WTC11 (cell line): Measurements from ENCODE around the gene HAVCR2. TPM values are rescaled to one million over a fixed set of nuclear protein-coding genes. Genes with fewer than 3 reads are reported as not detected.

Experiments used
- ATAC-seq: fragments of 200-7000 bp; cut with Tn5 transposase; 2 replicates; pipeline ENCODE4 v1.10.0; 2021; ENCODE audit warnings: mild to moderate bottlenecking, moderate library complexity
- CTCF ChIA-PET: fragments of 300-600 bp; sonication (Branson Sonifier 250); formaldehyde crosslinking; loops from one replicate; lab custom pipeline; 2021; ENCODE audit warnings: antibody characterized with exemption; lab: Charles Lee
- POLR2A ChIA-PET: fragments of 350-600 bp; sonication (Branson Sonifier 250); formaldehyde crosslinking; loops from one replicate; lab custom pipeline; 2021; ENCODE audit warnings: antibody characterized with exemption; lab: Charles Lee
- DNase-seq: peaks from one replicate; pipeline ENCODE4 v3.0.0; 2021; ENCODE audit warnings: low spot score
- H3K27ac Mint-ChIP-seq: 2 replicates; pipeline ENCODE4 v1.8.0; 2021; ENCODE audit warnings: mixed read lengths
- H3K27me3 Mint-ChIP-seq: 2 replicates; pipeline ENCODE4 v1.8.0; 2021; ENCODE audit warnings: low read depth, mild to moderate bottlenecking, moderate library complexity, mixed read lengths
- H3K36me3 Mint-ChIP-seq: 2 replicates; pipeline ENCODE4 v1.8.0; 2021; ENCODE audit warnings: mixed read lengths
- H3K4me1 Mint-ChIP-seq: 2 replicates; pipeline ENCODE4 v1.8.0; 2022; ENCODE audit warnings: mixed read lengths
- H3K4me3 Mint-ChIP-seq: 2 replicates; pipeline ENCODE4 v1.8.0; 2021; ENCODE audit warnings: mild to moderate bottlenecking, moderate library complexity, mixed read lengths
- H3K9me3 Mint-ChIP-seq: 2 replicates; pipeline ENCODE4 v1.8.0; 2021; ENCODE audit warnings: mixed read lengths
- AFF4 ChIP-seq: sonication (generic); formaldehyde crosslinking; IDR thresholded peaks from 2 replicates; pipeline ENCODE4 v1.8.1; 2023; ENCODE audit warnings: mild to moderate bottlenecking, missing genetic modification reagents, borderline replicate concordance
- ARID4B ChIP-seq: sonication (generic); formaldehyde crosslinking; IDR thresholded peaks from 2 replicates; pipeline ENCODE4 v1.8.0; 2023; ENCODE audit warnings: missing genetic modification reagents, mild to moderate bottlenecking, borderline replicate concordance
- ATF1 ChIP-seq: sonication (generic); formaldehyde crosslinking; IDR thresholded peaks from 2 replicates; pipeline ENCODE4 v1.8.1; 2023; ENCODE audit warnings: mild to moderate bottlenecking, moderate library complexity, missing genetic modification reagents
- CREM ChIP-seq: sonication (generic); formaldehyde crosslinking; IDR thresholded peaks from 2 replicates; pipeline ENCODE4 v1.8.1; 2022; ENCODE audit warnings: mild to moderate bottlenecking, missing genetic modification reagents, moderate library complexity
- ERG ChIP-seq: fragments of 250-450 bp; sonication (Bioruptor Pico); IDR thresholded peaks from 2 replicates; pipeline ENCODE4 v1.8.0; 2021; ENCODE audit warnings: mild to moderate bottlenecking
- ESRRA ChIP-seq: sonication (generic); formaldehyde crosslinking; IDR thresholded peaks from 2 replicates; pipeline ENCODE4 v1.8.1; 2022; ENCODE audit warnings: mild to moderate bottlenecking, missing genetic modification reagents, borderline replicate concordance
- FOXP1 ChIP-seq: sonication (generic); formaldehyde crosslinking; IDR thresholded peaks from 2 replicates; pipeline ENCODE4 v1.8.0; 2022; ENCODE audit warnings: missing genetic modification reagents, mild to moderate bottlenecking, moderate library complexity, borderline replicate concordance
- GTF2I ChIP-seq: fragments of 250-450 bp; sonication (Bioruptor Pico); conservative IDR thresholded peaks from 2 replicates; pipeline ENCODE4 v1.4.0; 2021; ENCODE audit warnings: mild to moderate bottlenecking
- IRF1 ChIP-seq: sonication (generic); formaldehyde crosslinking; IDR thresholded peaks from 2 replicates; pipeline ENCODE4 v1.8.0; 2023; ENCODE audit warnings: missing genetic modification reagents
- JUN ChIP-seq: sonication (generic); formaldehyde crosslinking; IDR thresholded peaks from 2 replicates; pipeline ENCODE4 v1.8.0; 2023; ENCODE audit warnings: mild to moderate bottlenecking, missing genetic modification reagents
- KAT7 ChIP-seq: sonication (generic); formaldehyde crosslinking; IDR thresholded peaks from 2 replicates; pipeline ENCODE4 v1.8.1; 2023; ENCODE audit warnings: missing genetic modification reagents, mild to moderate bottlenecking, borderline replicate concordance
- MLX ChIP-seq: sonication (generic); formaldehyde crosslinking; IDR thresholded peaks from 2 replicates; pipeline ENCODE4 v1.8.1; 2023; ENCODE audit warnings: mild to moderate bottlenecking, missing genetic modification reagents, moderate library complexity
- MYBL2 ChIP-seq: sonication (generic); formaldehyde crosslinking; IDR thresholded peaks from 2 replicates; pipeline ENCODE4 v1.8.1; 2023; ENCODE audit warnings: mild to moderate bottlenecking, moderate library complexity, missing genetic modification reagents
- NFYB ChIP-seq: sonication (generic); formaldehyde crosslinking; conservative IDR thresholded peaks from 2 replicates; pipeline ENCODE4 v1.8.0; 2022; ENCODE audit warnings: low read depth, missing genetic modification reagents
- NR2C2 ChIP-seq: sonication (generic); formaldehyde crosslinking; IDR thresholded peaks from 2 replicates; pipeline ENCODE4 v1.8.0; 2022; ENCODE audit warnings: mild to moderate bottlenecking, missing genetic modification reagents
- RELA ChIP-seq: sonication (generic); formaldehyde crosslinking; IDR thresholded peaks from 2 replicates; pipeline ENCODE4 v1.8.1; 2022; ENCODE audit warnings: missing genetic modification reagents, mild to moderate bottlenecking, borderline replicate concordance
- TP53 ChIP-seq: sonication (generic); formaldehyde crosslinking; IDR thresholded peaks from 2 replicates; pipeline ENCODE4 v1.8.1; 2023; ENCODE audit warnings: mild to moderate bottlenecking, missing genetic modification reagents
- ZMAT4 ChIP-seq: fragments of 250-450 bp; sonication (Bioruptor Pico); IDR thresholded peaks from 2 replicates; pipeline ENCODE4 v1.9.0; 2021; ENCODE audit warnings: mild to moderate bottlenecking
- ZNF232 ChIP-seq: sonication (generic); formaldehyde crosslinking; IDR thresholded peaks from 2 replicates; pipeline ENCODE4 v1.8.0; 2022; ENCODE audit warnings: mild to moderate bottlenecking, missing genetic modification reagents
- ZNF317 ChIP-seq: sonication (generic); formaldehyde crosslinking; IDR thresholded peaks from 2 replicates; pipeline ENCODE4 v1.8.1; 2023; ENCODE audit warnings: low read depth, mild to moderate bottlenecking, moderate library complexity, missing genetic modification reagents, borderline replicate concordance
- ZNF396 ChIP-seq: fragments of 250-450 bp; sonication (Bioruptor Pico); IDR thresholded peaks from 2 replicates; pipeline ENCODE4 v1.8.0; 2021; ENCODE audit warnings: mild to moderate bottlenecking, moderate library complexity, borderline replicate concordance
- ZNF671 ChIP-seq: fragments of 250-450 bp; sonication (Bioruptor Pico); IDR thresholded peaks from 2 replicates; pipeline ENCODE4 v1.8.0; 2021; ENCODE audit warnings: mild to moderate bottlenecking
- total RNA-seq: library from RNA; stranded (reverse); gene quantifications from 3 replicates; pipeline ENCODE4 v1.2.3, GENCODE V29; 2021

Gene HAVCR2
- total RNA-seq, 1 experiment from 2014 or later, result 0.33 TPM

GRCh38 chr5:157120102-157120501 lies 11.3 kb upstream of the HAVCR2 start:
- DNase-seq, result no peak
- Mint-ChIP-seq H3K4me3 (no peak overlapping the region), H3K4me1 (no peaks in the 10 kb centered on the region), H3K27me3 (no peaks in the 10 kb centered on the region), H3K27ac (no peak overlapping the region), H3K9me3 (peaks cover 4% of the 10 kb centered on the region; the same call in 1 of the 2 replicates), H3K36me3 (no peaks in the 10 kb centered on the region; the same call in 1 of the 2 replicates)
- ChIA-PET CTCF (interaction anchor here (0.8 kb wide), 1 partner anchor 29 kb away, joined by 3 read pairs; no protein-coding TSS in a partner anchor), POLR2A (no interaction called here)
- ATAC-seq, result no peak
- no peak for TF ChIP-seq NR2C2 (CRISPR knock-in tag)
- TF ChIP-seq ZNF396 (CRISPR knock-in tag), result no peak
- TF ChIP-seq ZMAT4 (CRISPR knock-in tag), result no peak
- TF ChIP-seq MLX (CRISPR knock-in tag), result no peak
- TF ChIP-seq IRF1 (CRISPR knock-in tag), result no peak
- no peak for TF ChIP-seq ZNF232 (CRISPR knock-in tag)
- no peak for TF ChIP-seq ERG (CRISPR knock-in tag)
- no peak for TF ChIP-seq MYBL2 (CRISPR knock-in tag)
- no peak for TF ChIP-seq JUN (CRISPR knock-in tag)
- no peak for TF ChIP-seq AFF4
- TF ChIP-seq TP53, result no peak
- TF ChIP-seq RELA (CRISPR knock-in tag), result no peak
- TF ChIP-seq NFYB (CRISPR knock-in tag), result no peak

- Mint-ChIP-seq H3K27ac (no peak overlapping the region), H3K4me3 (no peak overlapping the region), H3K9me3 (peaks cover 4% of the 10 kb centered on the region; the same call in 1 of the 2 replicates), H3K27me3 (no peaks in the 10 kb centered on the region), H3K36me3 (no peaks in the 10 kb centered on the region), H3K4me1 (no peaks in the 10 kb centered on the region)
- DNase-seq, result no peak
- ChIA-PET CTCF (interaction anchor here (0.6 kb wide), 1 partner anchor 172 kb away, joined by 3 read pairs; no protein-coding TSS in a partner anchor), POLR2A (no interaction called here)
- ATAC-seq, result no peak
- TF ChIP-seq ZNF671 (CRISPR knock-in tag), result no peak
- TF ChIP-seq GTF2I (CRISPR knock-in tag), result no peak
- no peak for TF ChIP-seq IRF1 (CRISPR knock-in tag)
- TF ChIP-seq ESRRA (CRISPR knock-in tag), result no peak
- no peak for TF ChIP-seq ARID4B (CRISPR knock-in tag)
- TF ChIP-seq KAT7 (CRISPR knock-in tag), result no peak
- no peak for TF ChIP-seq ZNF317 (CRISPR knock-in tag)
- TF ChIP-seq CREM (CRISPR knock-in tag), result no peak
- TF ChIP-seq ATF1 (CRISPR knock-in tag), result no peak
- no peak for TF ChIP-seq ZNF232 (CRISPR knock-in tag)
- no peak for TF ChIP-seq TP53
- no peak for TF ChIP-seq FOXP1 (CRISPR knock-in tag)
These were observed 7.7 kb upstream of the HAVCR2 start for GRCh38 chr5:157116483-157116954.
